ENCODE results near the gene GOLGA6L2.

DNA sequence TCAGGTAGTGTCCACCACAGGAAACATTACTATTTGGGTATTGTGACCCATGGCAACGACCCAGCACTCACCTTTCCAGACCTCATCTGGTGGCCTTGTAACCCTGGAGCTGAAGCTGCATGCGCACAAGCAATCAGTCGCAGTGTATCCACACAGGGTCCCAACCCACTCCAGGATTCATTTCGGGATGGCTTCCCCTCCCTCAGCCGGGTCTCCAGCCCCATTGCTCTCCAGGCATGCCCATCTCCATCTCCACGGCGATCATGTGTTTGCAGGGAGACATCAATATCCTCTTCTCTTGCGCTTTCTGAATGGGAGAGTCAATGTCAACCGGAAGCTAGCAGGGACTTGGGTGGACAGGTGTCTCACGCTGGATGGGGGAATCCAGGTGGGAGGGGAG, 35.2 kb downstream of the GOLGA6L2 start:
- no peak for TF ChIP-seq POLR2A (IDR thresholded peaks at IDR 0.05)
- TF ChIP-seq, protein P1, sequence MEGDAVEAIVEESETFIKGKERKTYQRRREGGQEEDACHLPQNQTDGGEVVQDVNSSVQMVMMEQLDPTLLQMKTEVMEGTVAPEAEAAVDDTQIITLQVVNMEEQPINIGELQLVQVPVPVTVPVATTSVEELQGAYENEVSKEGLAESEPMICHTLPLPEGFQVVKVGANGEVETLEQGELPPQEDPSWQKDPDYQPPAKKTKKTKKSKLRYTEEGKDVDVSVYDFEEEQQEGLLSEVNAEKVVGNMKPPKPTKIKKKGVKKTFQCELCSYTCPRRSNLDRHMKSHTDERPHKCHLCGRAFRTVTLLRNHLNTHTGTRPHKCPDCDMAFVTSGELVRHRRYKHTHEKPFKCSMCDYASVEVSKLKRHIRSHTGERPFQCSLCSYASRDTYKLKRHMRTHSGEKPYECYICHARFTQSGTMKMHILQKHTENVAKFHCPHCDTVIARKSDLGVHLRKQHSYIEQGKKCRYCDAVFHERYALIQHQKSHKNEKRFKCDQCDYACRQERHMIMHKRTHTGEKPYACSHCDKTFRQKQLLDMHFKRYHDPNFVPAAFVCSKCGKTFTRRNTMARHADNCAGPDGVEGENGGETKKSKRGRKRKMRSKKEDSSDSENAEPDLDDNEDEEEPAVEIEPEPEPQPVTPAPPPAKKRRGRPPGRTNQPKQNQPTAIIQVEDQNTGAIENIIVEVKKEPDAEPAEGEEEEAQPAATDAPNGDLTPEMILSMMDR (IDR thresholded peaks at IDR 0.05): no peak

All from thyroid gland (tissue), 4 donors.